MM.1S (cell line): ENCODE results near the gene NXPH1.

Experiments used
- DNase-seq: peaks from one replicate; pipeline ENCODE4 v3.0.0-alpha.2; 2015
- H2AFZ ChIP-seq: fragments of 300-600 bp; sonication (generic); 2 replicates; pipeline ENCODE4 v1.6.0; 2016; ENCODE audit warnings: antibody characterized with exemption, low read length
- H3F3A ChIP-seq: fragments of 300-600 bp; sonication (generic); 2 replicates; pipeline ENCODE4 v1.6.1; 2016; ENCODE audit warnings: mild to moderate bottlenecking, antibody characterized with exemption, low read length, moderate library complexity, mixed read lengths; ENCODE audit not compliant: insufficient read depth
- H3K27ac ChIP-seq: fragments of 300-600 bp; sonication (generic); 2 replicates; pipeline ENCODE4 v1.5.1; 2016; ENCODE audit warnings: mild to moderate bottlenecking, low read length
- H3K27me3 ChIP-seq: fragments of 300-600 bp; sonication (generic); replicated peaks from 2 replicates; pipeline ENCODE4 v1.6.0; 2016; ENCODE audit warnings: low read length; ENCODE audit not compliant: insufficient read depth
- H3K36me3 ChIP-seq: fragments of 300-600 bp; sonication (generic); replicated peaks from 2 replicates; pipeline ENCODE4 v1.6.1; 2016; ENCODE audit warnings: mild to moderate bottlenecking, low read length, mixed read lengths; ENCODE audit not compliant: insufficient read depth
- H3K4me1 ChIP-seq: fragments of 300-600 bp; sonication (generic); 2 replicates; pipeline ENCODE4 v1.6.1; 2016; ENCODE audit warnings: low read length, mixed read lengths
- H3K4me2 ChIP-seq: fragments of 300-600 bp; sonication (generic); 2 replicates; pipeline ENCODE4 v1.6.0; 2016; ENCODE audit warnings: low read depth, low read length
- H3K4me3 ChIP-seq: fragments of 300-600 bp; sonication (generic); 2 replicates; pipeline ENCODE4 v1.5.1; 2016; ENCODE audit warnings: low read length, mixed read lengths
- H3K79me2 ChIP-seq: fragments of 300-600 bp; sonication (generic); 2 replicates; pipeline ENCODE4 v1.6.1; 2016; ENCODE audit warnings: mixed run types, low read length, mixed read lengths
- H3K9ac ChIP-seq: fragments of 300-600 bp; sonication (generic); 2 replicates; pipeline ENCODE4 v1.6.1; 2016; ENCODE audit warnings: low read length, mixed read lengths
- H3K9me2 ChIP-seq: fragments of 300-600 bp; sonication (generic); replicated peaks from 2 replicates; pipeline ENCODE4 v1.6.1; 2016; ENCODE audit warnings: mild to moderate bottlenecking, low read length, mixed read lengths; ENCODE audit not compliant: insufficient read depth
- H3K9me3 ChIP-seq: fragments of 300-600 bp; sonication (generic); replicated peaks from 2 replicates; pipeline ENCODE4 v1.6.1; 2016; ENCODE audit warnings: mild to moderate bottlenecking, low read length, mixed read lengths; ENCODE audit not compliant: insufficient read depth
- H4K20me1 ChIP-seq: fragments of 300-600 bp; sonication (generic); 2 replicates; pipeline ENCODE4 v1.6.1; 2016; ENCODE audit warnings: mild to moderate bottlenecking, low read length, moderate library complexity, mixed read lengths; ENCODE audit not compliant: insufficient read depth
- EZH2 ChIP-seq: fragments of 300-600 bp; sonication (generic); optimal IDR thresholded peaks from 2 replicates; pipeline ENCODE3; 2017; ENCODE audit warnings: low read depth, mild to moderate bottlenecking, antibody characterized with exemption, low read length, mixed read lengths
- EZH2phosphoT487 ChIP-seq: fragments of 300-600 bp; sonication (generic); IDR thresholded peaks from 2 replicates; pipeline ENCODE4 v1.6.1; 2018; ENCODE audit warnings: antibody characterized with exemption, low read length
- TF ChIP-seq, protein P1 (sequence below): fragments of 300-600 bp; sonication (generic); IDR thresholded peaks from 2 replicates; pipeline ENCODE4 v1.5.1; 2016; ENCODE audit warnings: antibody characterized with exemption, low read length, mixed read lengths

NXPH1 gene

DNA sequence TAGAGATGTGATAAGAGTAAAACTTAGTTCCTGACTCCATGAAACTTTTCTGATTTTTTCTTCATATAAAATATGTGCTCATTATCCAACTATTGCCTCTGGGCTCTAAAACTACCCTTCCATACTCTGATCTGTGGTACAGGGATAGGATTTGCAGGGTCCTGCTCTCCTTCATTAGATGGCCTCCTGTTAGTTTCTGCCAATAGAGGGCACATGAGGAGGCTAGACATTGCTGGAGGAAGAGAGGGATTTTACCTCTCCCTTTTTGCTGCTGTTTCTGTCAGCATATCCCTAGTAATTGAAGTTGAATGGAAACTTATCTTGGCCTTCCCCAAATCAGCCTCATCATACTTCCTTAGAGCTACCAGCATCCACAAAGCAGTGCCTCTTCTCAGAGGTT, 269.4 kb downstream of the NXPH1 start:
- Histone ChIP-seq H3F3A (no peaks in the 10 kb centered on the region), H3K4me1 (no peaks in the 10 kb centered on the region)

DNA sequence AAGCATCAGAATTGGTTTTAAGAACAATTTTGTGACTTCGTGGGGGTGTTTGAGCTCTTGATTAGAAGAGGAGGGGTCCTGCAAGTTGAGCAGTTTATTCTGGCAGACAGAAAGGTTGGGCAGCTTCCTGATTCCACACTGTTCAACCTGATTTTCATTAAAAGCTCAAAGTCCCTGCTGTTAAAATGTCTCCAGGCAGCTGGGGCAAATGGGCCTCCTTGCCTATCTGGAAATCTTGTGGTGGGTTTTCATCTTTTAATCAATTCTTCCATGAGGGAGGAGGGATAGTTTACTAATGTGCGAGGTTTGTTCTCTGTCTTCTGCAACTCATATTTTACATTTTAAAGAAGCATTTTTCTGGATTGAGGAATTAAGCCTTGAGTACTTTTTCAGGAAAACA, 276.7 kb downstream of the NXPH1 start:
- TF ChIP-seq EZH2phosphoT487 (no peak), EZH2 (no peak)
- TF ChIP-seq, protein P1, sequence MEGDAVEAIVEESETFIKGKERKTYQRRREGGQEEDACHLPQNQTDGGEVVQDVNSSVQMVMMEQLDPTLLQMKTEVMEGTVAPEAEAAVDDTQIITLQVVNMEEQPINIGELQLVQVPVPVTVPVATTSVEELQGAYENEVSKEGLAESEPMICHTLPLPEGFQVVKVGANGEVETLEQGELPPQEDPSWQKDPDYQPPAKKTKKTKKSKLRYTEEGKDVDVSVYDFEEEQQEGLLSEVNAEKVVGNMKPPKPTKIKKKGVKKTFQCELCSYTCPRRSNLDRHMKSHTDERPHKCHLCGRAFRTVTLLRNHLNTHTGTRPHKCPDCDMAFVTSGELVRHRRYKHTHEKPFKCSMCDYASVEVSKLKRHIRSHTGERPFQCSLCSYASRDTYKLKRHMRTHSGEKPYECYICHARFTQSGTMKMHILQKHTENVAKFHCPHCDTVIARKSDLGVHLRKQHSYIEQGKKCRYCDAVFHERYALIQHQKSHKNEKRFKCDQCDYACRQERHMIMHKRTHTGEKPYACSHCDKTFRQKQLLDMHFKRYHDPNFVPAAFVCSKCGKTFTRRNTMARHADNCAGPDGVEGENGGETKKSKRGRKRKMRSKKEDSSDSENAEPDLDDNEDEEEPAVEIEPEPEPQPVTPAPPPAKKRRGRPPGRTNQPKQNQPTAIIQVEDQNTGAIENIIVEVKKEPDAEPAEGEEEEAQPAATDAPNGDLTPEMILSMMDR = no peak
- no peaks in the 10 kb centered on the region for H4K20me1 ChIP-seq
- H3K36me3 ChIP-seq = no peaks in the 10 kb centered on the region
- no peaks in the 10 kb centered on the region for H3F3A ChIP-seq
- H3K9me2 ChIP-seq = no peaks in the 10 kb centered on the region
- H3K9ac ChIP-seq = no peak overlapping the region
- H2AFZ ChIP-seq = no peak overlapping the region
- H3K79me2 ChIP-seq = no peaks in the 10 kb centered on the region
- H3K4me1 ChIP-seq = no peaks in the 10 kb centered on the region
- no peak overlapping the region for H3K4me3 ChIP-seq
- no peaks in the 10 kb centered on the region for H3K27me3 ChIP-seq
- no peaks in the 10 kb centered on the region for H3K9me3 ChIP-seq
- H3K27ac ChIP-seq = no peak overlapping the region
- no peak overlapping the region for H3K4me2 ChIP-seq
- DNase-seq = no peak

More for the DNA sequence above, 269.4 kb downstream of the NXPH1 start:
- H3K4me2 ChIP-seq = no peak overlapping the region
- no peak overlapping the region for H3K9ac ChIP-seq
- no peaks in the 10 kb centered on the region for H3K27me3 ChIP-seq
- no peak overlapping the region for H3K4me3 ChIP-seq
- DNase-seq = no peak
- no peaks in the 10 kb centered on the region for H3K9me2 ChIP-seq
- H3K79me2 ChIP-seq = no peaks in the 10 kb centered on the region
- H2AFZ ChIP-seq = no peak overlapping the region
- TF ChIP-seq EZH2phosphoT487 (no peak), EZH2 (no peak)
- TF ChIP-seq, protein P1 = no peak
- no peaks in the 10 kb centered on the region for H3K9me3 ChIP-seq
- H4K20me1 ChIP-seq = no peaks in the 10 kb centered on the region
- no peaks in the 10 kb centered on the region for H3K36me3 ChIP-seq
- no peak overlapping the region for H3K27ac ChIP-seq

DNA sequence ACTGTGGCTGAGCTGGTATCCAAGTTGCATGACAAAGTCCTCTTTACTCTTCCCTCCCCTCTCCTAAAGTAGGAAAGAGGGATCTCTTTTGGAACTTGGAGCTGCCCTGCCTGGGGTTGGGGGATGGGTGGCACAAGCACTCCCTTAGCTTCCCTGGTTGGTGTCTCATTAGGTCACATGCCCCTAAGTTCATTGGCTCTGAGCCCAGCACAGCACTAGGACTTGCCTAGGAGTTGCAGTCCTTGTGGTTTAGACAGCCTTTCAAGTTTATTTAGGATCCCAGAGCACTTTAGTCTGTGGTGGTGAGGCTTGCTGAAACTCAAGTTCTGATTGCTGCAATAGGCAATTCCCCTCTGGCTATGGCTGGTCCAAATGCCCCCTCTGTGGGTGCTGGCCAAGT, 281.4 kb downstream of the NXPH1 start:
- no peaks in the 10 kb centered on the region for H3K27me3 ChIP-seq
- H3K9me3 ChIP-seq = no peaks in the 10 kb centered on the region
- H4K20me1 ChIP-seq = no peaks in the 10 kb centered on the region
- H3K9ac ChIP-seq = no peak overlapping the region
- no peaks in the 10 kb centered on the region for H3K79me2 ChIP-seq
- no peak overlapping the region for H3K4me2 ChIP-seq
- no peaks in the 10 kb centered on the region for H3K9me2 ChIP-seq
- H3K36me3 ChIP-seq = no peaks in the 10 kb centered on the region
- H3F3A ChIP-seq = no peaks in the 10 kb centered on the region
- DNase-seq = no peak
- TF ChIP-seq EZH2 (no peak), EZH2phosphoT487 (no peak)
- TF ChIP-seq, protein P1 = no peak
- H2AFZ ChIP-seq = no peak overlapping the region
- no peak overlapping the region for H3K27ac ChIP-seq
- no peaks in the 10 kb centered on the region for H3K4me1 ChIP-seq
- no peak overlapping the region for H3K4me3 ChIP-seq
